PC-9 (cell line): ENCODE measurements around the gene TTBK1. TPM values are rescaled to one million over a fixed set of nuclear protein-coding genes. Genes with fewer than 3 reads are reported as not detected.

Source experiments
- BruUV-seq: library from RNA; stranded (reverse); fragments of 400-500 nt; replicated peaks from 2 replicates; lab custom pipeline; 2021; lab: Mats Ljungman, UMichigan
- CTCF ChIA-PET: fragments of 300-600 bp; sonication (Branson Sonifier 250); formaldehyde crosslinking; loops from one replicate; lab custom pipeline; 2022; ENCODE audit warnings: antibody characterized with exemption; lab: Charles Lee
- POLR2A ChIA-PET: fragments of 300-600 bp; sonication (Branson Sonifier 250); formaldehyde crosslinking; loops from one replicate; lab custom pipeline; 2022; ENCODE audit warnings: antibody characterized with exemption; ENCODE audit not compliant: unreplicated experiment; lab: Charles Lee
- DNase-seq, 2 experiments: peaks; one replicate each; pipeline versions ENCODE4 v3.0.0 to v3.0.0-alpha.2; 2015 to 2022; ENCODE audit warnings: mixed read lengths in 1 of 2
- H2AFZ ChIP-seq: fragments of 200-600 bp; sonication (generic); 2 replicates; pipeline ENCODE4 v1.8.1; 2017; ENCODE audit warnings: antibody characterized with exemption
- H3F3A ChIP-seq: fragments of 200-600 bp; sonication (generic); 2 replicates; pipeline ENCODE4 v1.8.1; 2017; ENCODE audit warnings: antibody characterized with exemption, mild to moderate bottlenecking, low read depth; ENCODE audit not compliant: insufficient read depth
- H3K27ac ChIP-seq: fragments of 200-600 bp; sonication (generic); 2 replicates; pipeline ENCODE4 v1.6.1; 2016; ENCODE audit warnings: mixed run types
- H3K27me3 ChIP-seq: fragments of 200-600 bp; sonication (generic); 2 replicates; pipeline ENCODE4 v1.6.1; 2016; ENCODE audit warnings: low read depth, mixed run types; ENCODE audit not compliant: insufficient read depth
- H3K36me3 ChIP-seq: fragments of 200-600 bp; sonication (generic); 2 replicates; pipeline ENCODE4 v1.6.1; 2016; ENCODE audit warnings: low read depth, mixed run types
- H3K4me1 ChIP-seq: fragments of 200-600 bp; sonication (generic); replicated peaks from 2 replicates; pipeline ENCODE4 v1.6.1; 2016; ENCODE audit warnings: mixed run types; ENCODE audit not compliant: insufficient read depth
- H3K4me2 ChIP-seq: fragments of 200-600 bp; sonication (generic); 2 replicates; pipeline ENCODE4 v1.6.1; 2017; ENCODE audit warnings: mixed run types
- H3K4me3 ChIP-seq: fragments of 200-600 bp; sonication (generic); 2 replicates; pipeline ENCODE4 v1.6.1; 2016; ENCODE audit warnings: mixed run types
- H3K79me2 ChIP-seq: fragments of 200-600 bp; sonication (generic); 2 replicates; pipeline ENCODE4 v1.6.1; 2017; ENCODE audit warnings: low read depth, mixed run types
- H3K9me2 ChIP-seq: fragments of 200-600 bp; sonication (generic); 2 replicates; pipeline ENCODE4 v1.8.1; 2017; ENCODE audit warnings: mild to moderate bottlenecking; ENCODE audit not compliant: insufficient read depth
- H3K9me3 ChIP-seq: fragments of 200-600 bp; sonication (generic); 2 replicates; pipeline ENCODE4 v1.8.1; 2016; ENCODE audit warnings: low read depth; ENCODE audit not compliant: insufficient read depth
- H4K20me1 ChIP-seq: fragments of 200-600 bp; sonication (generic); 2 replicates; pipeline ENCODE4 v1.8.1; 2017; ENCODE audit not compliant: insufficient read depth
- CTCF ChIP-seq: fragments of 200-600 bp; sonication (generic); conservative IDR thresholded peaks from 2 replicates; pipeline ENCODE4 v1.6.1; 2017; ENCODE audit warnings: mixed run types, antibody characterized with exemption, mild to moderate bottlenecking, moderate library complexity
- EZH2 ChIP-seq: fragments of 200-600 bp; sonication (generic); IDR thresholded peaks from 2 replicates; pipeline ENCODE4 v1.8.0; 2017; ENCODE audit warnings: antibody characterized with exemption, low read depth
- intact Hi-C: fragments of 100-400 bp; cut with micrococcal nuclease; formaldehyde crosslinking; loops from one replicate; pipeline ENCODE4 v1.10.0; 2022; ENCODE audit not compliant: unreplicated experiment
- total RNA-seq: library from RNA; stranded (reverse); gene quantifications from 2 replicates; pipeline ENCODE4 v1.2.3, GENCODE V29; 2021

TTBK1 gene
- total RNA-seq, 1 experiment from 2014 or later, result 0.07 TPM

DNA sequence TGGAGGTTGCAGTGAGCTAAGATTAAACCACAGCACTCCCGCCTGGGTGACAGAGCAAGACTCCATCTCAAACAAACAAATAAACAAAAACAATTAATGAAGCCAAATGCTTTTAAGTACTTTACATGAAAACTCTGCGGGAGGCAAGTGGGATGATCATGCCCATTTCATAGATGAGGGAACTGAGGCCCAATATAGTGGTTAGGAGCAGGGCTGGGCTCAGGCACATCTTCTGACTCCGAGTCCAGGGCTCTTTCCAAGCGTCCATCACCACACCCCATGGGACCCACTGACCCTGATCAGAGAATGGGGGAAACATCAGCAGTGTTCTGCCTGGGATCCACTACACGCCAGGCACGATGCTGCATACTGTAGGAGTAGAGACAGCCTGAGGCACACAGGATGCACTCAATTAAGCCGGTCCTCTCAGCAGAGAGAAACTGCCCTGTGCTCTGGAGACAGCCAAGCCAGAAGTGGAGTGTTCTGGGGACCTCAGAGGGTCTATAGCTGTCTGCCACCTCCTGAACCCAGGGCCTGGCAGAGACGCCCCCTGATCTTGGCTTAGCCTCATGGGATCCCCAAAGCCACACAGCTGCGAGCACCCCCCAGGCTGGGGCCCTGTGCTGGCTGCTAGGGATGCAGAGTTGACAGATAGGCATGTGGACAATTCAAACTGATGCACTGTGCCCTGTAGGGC, 13.5 kb downstream of the TTBK1 start:
- POLR2A ChIA-PET, result no interaction called here
- intact Hi-C loops, result no loop called here
- Histone ChIP-seq H3K27me3 (peaks cover 4% of the 10 kb centered on the region; the same call in 1 of the 2 replicates), H3K4me2 (no peak overlapping the region), H3K9me2 (no peaks in the 10 kb centered on the region), H3K9me3 (no peaks in the 10 kb centered on the region), H3K4me3 (no peak overlapping the region), H3F3A (no peaks in the 10 kb centered on the region), H3K27ac (no peak overlapping the region), H3K36me3 (no peaks in the 10 kb centered on the region), H3K79me2 (no peaks in the 10 kb centered on the region), H2AFZ (no peak overlapping the region), H4K20me1 (no peaks in the 10 kb centered on the region), H3K4me1 (no peaks in the 10 kb centered on the region)
- CTCF ChIA-PET, result no interaction called here
- TF ChIP-seq EZH2 (no peak), CTCF (no peak)
- no peak for DNase-seq
- no TSS peak for BruUV-seq

GRCh38 chr6:43257367-43258145, 14.3 kb downstream of the TTBK1 start:
- ChIA-PET POLR2A (no interaction called here), CTCF (no interaction called here)
- 0 out of 2 replicates have a peak, but pooled peaks cover 3% of the 10 kb centered on the region for H3K27me3 ChIP-seq
- no peak overlapping the region for H3K4me2 ChIP-seq
- H3K4me3 ChIP-seq, result no peak overlapping the region
- DNase-seq, result no peak
- no peaks in the 10 kb centered on the region for H3K36me3 ChIP-seq
- no peaks in the 10 kb centered on the region for H3K79me2 ChIP-seq
- H3F3A ChIP-seq, result no peaks in the 10 kb centered on the region
- no peaks in the 10 kb centered on the region for H3K4me1 ChIP-seq
- no peaks in the 10 kb centered on the region for H3K9me3 ChIP-seq
- no peaks in the 10 kb centered on the region for H3K9me2 ChIP-seq
- no peak overlapping the region for H3K27ac ChIP-seq
- no TSS peak for BruUV-seq
- no peaks in the 10 kb centered on the region for H4K20me1 ChIP-seq
- no peak overlapping the region; the same call in 1 of the 2 replicates for H2AFZ ChIP-seq
- no peak for TF ChIP-seq EZH2
- TF ChIP-seq CTCF, result no peak
- intact Hi-C loops, result no loop called here

GRCh38 chr6:43258180-43258579, 14.9 kb downstream of the TTBK1 start:
- no peak overlapping the region for H3K27ac ChIP-seq
- H3K9me2 ChIP-seq, result no peaks in the 10 kb centered on the region
- no peak overlapping the region for H3K4me3 ChIP-seq
- H2AFZ ChIP-seq, result no peak overlapping the region
- no peaks in the 10 kb centered on the region for H3K79me2 ChIP-seq
- H3K9me3 ChIP-seq, result no peaks in the 10 kb centered on the region
- no peaks in the 10 kb centered on the region for H3K4me1 ChIP-seq
- H3F3A ChIP-seq, result no peaks in the 10 kb centered on the region
- no peak for DNase-seq
- no peak for TF ChIP-seq CTCF
- no peak for TF ChIP-seq EZH2
- no peaks in the 10 kb centered on the region for H4K20me1 ChIP-seq
- no peaks in the 10 kb centered on the region for H3K36me3 ChIP-seq
- ChIA-PET CTCF (no interaction called here), POLR2A (no interaction called here)
- BruUV-seq, result no TSS peak
- H3K4me2 ChIP-seq, result no peak overlapping the region
- H3K27me3 ChIP-seq, result no peaks in the 10 kb centered on the region
- intact Hi-C loops, result no loop called here
